GM23338 (cell line): Measurements from ENCODE around the gene TMEM88.
A peak's percentile ranks its signal among the peaks of the same experiment; 100 is the strongest.

Source experiments
- CREB1 ChIP-seq: fragments of 250-450 bp; sonication (Bioruptor Pico); IDR thresholded peaks from 2 replicates; pipeline ENCODE4 v1.5.0; 2020; ENCODE audit warnings: low read depth, mild to moderate bottlenecking, moderate library complexity
- EZH2 ChIP-seq: fragments of 200-600 bp; sonication (generic); IDR thresholded peaks from one replicate; pipeline ENCODE4 v1.8.0; 2017; ENCODE audit warnings: antibody characterized with exemption, mild to moderate bottlenecking, low read depth; ENCODE audit not compliant: unreplicated experiment
- EZH2phosphoT487 ChIP-seq: fragments of 200-600 bp; sonication (generic); IDR thresholded peaks from one replicate; pipeline ENCODE4 v1.8.1; 2018; ENCODE audit warnings: antibody characterized with exemption; ENCODE audit not compliant: unreplicated experiment
- JUNB ChIP-seq: IDR thresholded peaks from one replicate; pipeline ENCODE4 v1.6.1; 2016; ENCODE audit warnings: antibody characterized with exemption; ENCODE audit not compliant: unreplicated experiment
- POLR2AphosphoS5 ChIP-seq: IDR thresholded peaks from 2 replicates; pipeline ENCODE4 v1.6.1; 2016; ENCODE audit warnings: antibody characterized with exemption, low read depth
- STAT1 ChIP-seq: IDR thresholded peaks from one replicate; pipeline ENCODE4 v1.6.1; 2016; ENCODE audit warnings: antibody characterized with exemption; ENCODE audit not compliant: unreplicated experiment
- ZNF331 ChIP-seq: fragments of 250-450 bp; sonication (Bioruptor Pico); IDR thresholded peaks from 2 replicates; pipeline ENCODE4 v1.5.0; 2020; ENCODE audit warnings: low read depth, mild to moderate bottlenecking, moderate library complexity
- TF ChIP-seq, protein P1 (sequence below), 2 experiments: fragments of 200-600 bp in 1 of 2; sonication (generic) in 1 of 2; conservative IDR thresholded peaks; 2 replicates each; pipeline versions ENCODE4 v1.5.1 to v1.6.1; 2016 to 2017; ENCODE audit warnings: antibody characterized with exemption in 2 of 2, low read depth in 2 of 2, mild to moderate bottlenecking in 2 of 2, moderate library complexity in 1 of 2
- TF ChIP-seq, protein P2 (sequence below): IDR thresholded peaks from one replicate; pipeline ENCODE4 v1.6.1; 2018; ENCODE audit warnings: antibody characterized with exemption; ENCODE audit not compliant: unreplicated experiment
- TF ChIP-seq, protein P3 (sequence below): IDR thresholded peaks from 2 replicates; pipeline ENCODE4 v1.6.1; 2016; ENCODE audit warnings: antibody characterized with exemption

DNA sequence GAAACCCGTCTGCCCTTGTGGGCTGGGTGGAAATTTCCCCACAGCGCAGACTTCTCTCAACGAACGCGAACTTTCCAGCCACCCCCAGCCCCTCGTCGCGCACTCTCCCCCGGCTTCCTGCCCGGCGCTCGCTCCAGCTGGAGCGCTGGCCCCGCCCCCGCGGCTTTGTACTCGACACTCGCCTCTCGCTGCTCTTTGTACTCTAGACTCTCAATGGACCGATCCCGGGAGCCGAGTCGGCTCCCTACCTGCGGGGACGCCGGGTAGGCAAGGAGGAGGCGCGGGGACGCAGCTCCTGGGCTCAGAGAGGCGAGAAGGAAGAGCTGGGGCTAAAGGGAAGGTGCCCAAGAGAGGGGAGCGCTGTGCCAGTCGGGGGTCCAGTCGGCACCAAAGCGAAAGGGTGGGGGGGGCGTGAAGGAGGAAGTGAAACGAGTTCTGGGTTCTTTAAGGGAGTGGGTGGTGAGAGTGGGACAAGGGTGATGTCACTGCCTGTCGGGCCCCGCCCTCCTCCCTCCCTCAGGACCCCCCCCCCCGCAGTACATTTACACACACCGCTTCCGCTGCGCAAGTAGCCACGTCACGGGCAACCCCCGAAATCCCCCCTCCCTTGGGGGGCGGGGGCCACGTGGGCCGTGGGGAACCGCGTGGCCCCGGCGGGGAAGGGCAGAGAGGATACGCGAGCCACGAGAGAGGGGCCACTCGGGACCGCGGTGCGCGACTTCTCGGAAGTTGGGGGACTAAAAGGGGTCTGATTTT lies 11.2 kb upstream of the TMEM88 start:
- TF ChIP-seq, protein P1, sequence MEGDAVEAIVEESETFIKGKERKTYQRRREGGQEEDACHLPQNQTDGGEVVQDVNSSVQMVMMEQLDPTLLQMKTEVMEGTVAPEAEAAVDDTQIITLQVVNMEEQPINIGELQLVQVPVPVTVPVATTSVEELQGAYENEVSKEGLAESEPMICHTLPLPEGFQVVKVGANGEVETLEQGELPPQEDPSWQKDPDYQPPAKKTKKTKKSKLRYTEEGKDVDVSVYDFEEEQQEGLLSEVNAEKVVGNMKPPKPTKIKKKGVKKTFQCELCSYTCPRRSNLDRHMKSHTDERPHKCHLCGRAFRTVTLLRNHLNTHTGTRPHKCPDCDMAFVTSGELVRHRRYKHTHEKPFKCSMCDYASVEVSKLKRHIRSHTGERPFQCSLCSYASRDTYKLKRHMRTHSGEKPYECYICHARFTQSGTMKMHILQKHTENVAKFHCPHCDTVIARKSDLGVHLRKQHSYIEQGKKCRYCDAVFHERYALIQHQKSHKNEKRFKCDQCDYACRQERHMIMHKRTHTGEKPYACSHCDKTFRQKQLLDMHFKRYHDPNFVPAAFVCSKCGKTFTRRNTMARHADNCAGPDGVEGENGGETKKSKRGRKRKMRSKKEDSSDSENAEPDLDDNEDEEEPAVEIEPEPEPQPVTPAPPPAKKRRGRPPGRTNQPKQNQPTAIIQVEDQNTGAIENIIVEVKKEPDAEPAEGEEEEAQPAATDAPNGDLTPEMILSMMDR (conservative IDR thresholded peaks at IDR 0.05; ENCODE audit: low read depth in 2 of 2), result no peak
- no peak for TF ChIP-seq JUNB
- TF ChIP-seq CREB1 (CRISPR knock-in tag), result no peak
- TF ChIP-seq, protein P2, sequence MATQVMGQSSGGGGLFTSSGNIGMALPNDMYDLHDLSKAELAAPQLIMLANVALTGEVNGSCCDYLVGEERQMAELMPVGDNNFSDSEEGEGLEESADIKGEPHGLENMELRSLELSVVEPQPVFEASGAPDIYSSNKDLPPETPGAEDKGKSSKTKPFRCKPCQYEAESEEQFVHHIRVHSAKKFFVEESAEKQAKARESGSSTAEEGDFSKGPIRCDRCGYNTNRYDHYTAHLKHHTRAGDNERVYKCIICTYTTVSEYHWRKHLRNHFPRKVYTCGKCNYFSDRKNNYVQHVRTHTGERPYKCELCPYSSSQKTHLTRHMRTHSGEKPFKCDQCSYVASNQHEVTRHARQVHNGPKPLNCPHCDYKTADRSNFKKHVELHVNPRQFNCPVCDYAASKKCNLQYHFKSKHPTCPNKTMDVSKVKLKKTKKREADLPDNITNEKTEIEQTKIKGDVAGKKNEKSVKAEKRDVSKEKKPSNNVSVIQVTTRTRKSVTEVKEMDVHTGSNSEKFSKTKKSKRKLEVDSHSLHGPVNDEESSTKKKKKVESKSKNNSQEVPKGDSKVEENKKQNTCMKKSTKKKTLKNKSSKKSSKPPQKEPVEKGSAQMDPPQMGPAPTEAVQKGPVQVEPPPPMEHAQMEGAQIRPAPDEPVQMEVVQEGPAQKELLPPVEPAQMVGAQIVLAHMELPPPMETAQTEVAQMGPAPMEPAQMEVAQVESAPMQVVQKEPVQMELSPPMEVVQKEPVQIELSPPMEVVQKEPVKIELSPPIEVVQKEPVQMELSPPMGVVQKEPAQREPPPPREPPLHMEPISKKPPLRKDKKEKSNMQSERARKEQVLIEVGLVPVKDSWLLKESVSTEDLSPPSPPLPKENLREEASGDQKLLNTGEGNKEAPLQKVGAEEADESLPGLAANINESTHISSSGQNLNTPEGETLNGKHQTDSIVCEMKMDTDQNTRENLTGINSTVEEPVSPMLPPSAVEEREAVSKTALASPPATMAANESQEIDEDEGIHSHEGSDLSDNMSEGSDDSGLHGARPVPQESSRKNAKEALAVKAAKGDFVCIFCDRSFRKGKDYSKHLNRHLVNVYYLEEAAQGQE, result no peak
- no peak for TF ChIP-seq EZH2phosphoT487
- no peak for TF ChIP-seq POLR2AphosphoS5
- TF ChIP-seq EZH2, result peak; percentile 25
- TF ChIP-seq, protein P3, sequence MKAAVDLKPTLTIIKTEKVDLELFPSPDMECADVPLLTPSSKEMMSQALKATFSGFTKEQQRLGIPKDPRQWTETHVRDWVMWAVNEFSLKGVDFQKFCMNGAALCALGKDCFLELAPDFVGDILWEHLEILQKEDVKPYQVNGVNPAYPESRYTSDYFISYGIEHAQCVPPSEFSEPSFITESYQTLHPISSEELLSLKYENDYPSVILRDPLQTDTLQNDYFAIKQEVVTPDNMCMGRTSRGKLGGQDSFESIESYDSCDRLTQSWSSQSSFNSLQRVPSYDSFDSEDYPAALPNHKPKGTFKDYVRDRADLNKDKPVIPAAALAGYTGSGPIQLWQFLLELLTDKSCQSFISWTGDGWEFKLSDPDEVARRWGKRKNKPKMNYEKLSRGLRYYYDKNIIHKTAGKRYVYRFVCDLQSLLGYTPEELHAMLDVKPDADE, result no peak
- no peak for TF ChIP-seq ZNF331
- no peak for TF ChIP-seq STAT1
